ENCODE results near the gene FABP7. TPM values are rescaled to one million over a fixed set of nuclear protein-coding genes. Genes with fewer than 3 reads are reported as not detected.

Gene FABP7
- total RNA-seq, 1 experiment from 2014 or later: not detected

- no peak overlapping the region for H3K4me3 ChIP-seq (ENCODE audit: low read length)
- POLR2A ChIA-PET (ENCODE audit: unreplicated experiment): no interaction called here
- H2AFZ ChIP-seq (ENCODE audit: low read length): no peak overlapping the region
- CTCF ChIA-PET: no interaction called here
- H3K9ac ChIP-seq (ENCODE audit: low read length): no peak overlapping the region
- no peaks in the 10 kb centered on the region for H3K36me3 ChIP-seq (ENCODE audit: low read depth, low read length)
- no peak overlapping the region for H3K27ac ChIP-seq (ENCODE audit: low read length)
- no peaks in the 10 kb centered on the region for H3K27me3 ChIP-seq (ENCODE audit: low read length)
- H3K4me2 ChIP-seq (ENCODE audit: low read length): no peak overlapping the region
- no peak for ATAC-seq
- intact Hi-C loops (cut with micrococcal nuclease): no loop called here
- BruUV-seq (replicated peaks): no TSS peak
- H3K4me1 ChIP-seq (ENCODE audit: insufficient read depth, low read length): no peaks in the 10 kb centered on the region
- no peak for DNase-seq
- TF ChIP-seq EZH2phosphoT487 (IDR thresholded peaks at IDR 0.05; ENCODE audit: borderline replicate concordance, low read length): no peak
- TF ChIP-seq, protein P1, sequence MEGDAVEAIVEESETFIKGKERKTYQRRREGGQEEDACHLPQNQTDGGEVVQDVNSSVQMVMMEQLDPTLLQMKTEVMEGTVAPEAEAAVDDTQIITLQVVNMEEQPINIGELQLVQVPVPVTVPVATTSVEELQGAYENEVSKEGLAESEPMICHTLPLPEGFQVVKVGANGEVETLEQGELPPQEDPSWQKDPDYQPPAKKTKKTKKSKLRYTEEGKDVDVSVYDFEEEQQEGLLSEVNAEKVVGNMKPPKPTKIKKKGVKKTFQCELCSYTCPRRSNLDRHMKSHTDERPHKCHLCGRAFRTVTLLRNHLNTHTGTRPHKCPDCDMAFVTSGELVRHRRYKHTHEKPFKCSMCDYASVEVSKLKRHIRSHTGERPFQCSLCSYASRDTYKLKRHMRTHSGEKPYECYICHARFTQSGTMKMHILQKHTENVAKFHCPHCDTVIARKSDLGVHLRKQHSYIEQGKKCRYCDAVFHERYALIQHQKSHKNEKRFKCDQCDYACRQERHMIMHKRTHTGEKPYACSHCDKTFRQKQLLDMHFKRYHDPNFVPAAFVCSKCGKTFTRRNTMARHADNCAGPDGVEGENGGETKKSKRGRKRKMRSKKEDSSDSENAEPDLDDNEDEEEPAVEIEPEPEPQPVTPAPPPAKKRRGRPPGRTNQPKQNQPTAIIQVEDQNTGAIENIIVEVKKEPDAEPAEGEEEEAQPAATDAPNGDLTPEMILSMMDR (conservative IDR thresholded peaks at IDR 0.05; ENCODE audit: low read depth, low read length): no peak
- no peak for TF ChIP-seq EZH2 (IDR thresholded peaks at IDR 0.05; ENCODE audit: low read length, unreplicated experiment)
- no peaks in the 10 kb centered on the region for H3K79me2 ChIP-seq (ENCODE audit: low read length)
- H3K9me3 ChIP-seq (ENCODE audit: low read length): no peaks in the 10 kb centered on the region
- H3K9me2 ChIP-seq (replicated peaks; ENCODE audit: low read length): no peaks in the 10 kb centered on the region
- no peaks in the 10 kb centered on the region for H3F3A ChIP-seq (ENCODE audit: low read length, unreplicated experiment)
- no peaks in the 10 kb centered on the region for H4K20me1 ChIP-seq (ENCODE audit: low read length)
Observed at GRCh38 chr6:122810189-122810588, 30.7 kb downstream of the FABP7 start.

- ChIA-PET POLR2A (ENCODE audit: unreplicated experiment) (no interaction called here), CTCF (no interaction called here)
- intact Hi-C loops (cut with micrococcal nuclease): no loop called here
- no peak for ATAC-seq
- Histone ChIP-seq H3K9me2 (replicated peaks; ENCODE audit: low read length) (no peaks in the 10 kb centered on the region), H3K27me3 (ENCODE audit: low read length) (no peaks in the 10 kb centered on the region), H3K4me2 (ENCODE audit: low read length) (no peak overlapping the region), H3K9me3 (ENCODE audit: low read length) (no peaks in the 10 kb centered on the region), H4K20me1 (ENCODE audit: low read length) (no peaks in the 10 kb centered on the region), H3K9ac (ENCODE audit: low read length) (no peak overlapping the region), H3K27ac (ENCODE audit: low read length) (no peak overlapping the region), H3K36me3 (ENCODE audit: low read depth, low read length) (no peaks in the 10 kb centered on the region), H3F3A (ENCODE audit: low read length, unreplicated experiment) (no peaks in the 10 kb centered on the region), H3K79me2 (ENCODE audit: low read length) (no peaks in the 10 kb centered on the region), H2AFZ (ENCODE audit: low read length) (no peak overlapping the region), H3K4me1 (ENCODE audit: insufficient read depth, low read length) (no peaks in the 10 kb centered on the region), H3K4me3 (ENCODE audit: low read length) (no peak overlapping the region)
- BruUV-seq (replicated peaks): no TSS peak
- TF ChIP-seq EZH2phosphoT487 (IDR thresholded peaks at IDR 0.05; ENCODE audit: borderline replicate concordance, low read length) (no peak), EZH2 (IDR thresholded peaks at IDR 0.05; ENCODE audit: low read length, unreplicated experiment) (no peak)
- TF ChIP-seq, protein P1 (conservative IDR thresholded peaks at IDR 0.05; ENCODE audit: low read depth, low read length): no peak
- DNase-seq: no peak
Observed at GRCh38 chr6:122817358-122817757, 37.8 kb downstream of the FABP7 start.

DNA sequence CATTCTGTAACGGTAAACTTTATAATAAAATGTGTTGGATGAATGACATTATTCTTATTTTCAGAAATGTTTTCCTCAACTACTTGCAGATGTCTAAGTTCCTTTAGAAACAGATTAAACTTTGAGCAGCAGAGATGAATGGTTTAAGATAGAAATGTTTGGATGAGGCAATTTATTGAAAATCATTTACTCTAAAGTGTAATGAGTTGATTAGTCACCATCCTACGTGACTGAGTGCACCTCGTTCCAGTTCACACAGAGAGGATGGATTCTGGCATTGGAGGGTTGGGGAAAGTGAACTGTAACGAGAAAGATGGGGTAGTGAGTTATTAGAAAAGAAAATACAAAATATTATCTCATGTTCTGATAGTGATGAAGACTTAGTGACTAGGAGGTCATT, 38.2 kb downstream of the FABP7 start:
- POLR2A ChIA-PET (ENCODE audit: unreplicated experiment): no interaction called here
- ATAC-seq: no peak
- no peaks in the 10 kb centered on the region for H3K4me1 ChIP-seq (ENCODE audit: insufficient read depth, low read length)

More for the DNA sequence above, 38.2 kb downstream of the FABP7 start:
- H3K9me3 ChIP-seq (ENCODE audit: low read length): no peaks in the 10 kb centered on the region
- no peaks in the 10 kb centered on the region for H3K79me2 ChIP-seq (ENCODE audit: low read length)
- H3K36me3 ChIP-seq (ENCODE audit: low read depth, low read length): no peaks in the 10 kb centered on the region
- CTCF ChIA-PET: no interaction called here
- H3F3A ChIP-seq (ENCODE audit: low read length, unreplicated experiment): no peaks in the 10 kb centered on the region
- TF ChIP-seq, protein P1 (conservative IDR thresholded peaks at IDR 0.05; ENCODE audit: low read depth, low read length): no peak
- TF ChIP-seq EZH2phosphoT487 (IDR thresholded peaks at IDR 0.05; ENCODE audit: borderline replicate concordance, low read length): no peak
- no TSS peak for BruUV-seq (replicated peaks)
- no peak for DNase-seq
- H3K4me3 ChIP-seq (ENCODE audit: low read length): no peak overlapping the region
- no peak overlapping the region for H3K9ac ChIP-seq (ENCODE audit: low read length)
- no peak overlapping the region for H3K4me2 ChIP-seq (ENCODE audit: low read length)
- H3K9me2 ChIP-seq (replicated peaks; ENCODE audit: low read length): no peaks in the 10 kb centered on the region
- H2AFZ ChIP-seq (ENCODE audit: low read length): no peak overlapping the region
- no peaks in the 10 kb centered on the region for H3K27me3 ChIP-seq (ENCODE audit: low read length)
- intact Hi-C loops (cut with micrococcal nuclease): no loop called here
- H4K20me1 ChIP-seq (ENCODE audit: low read length): no peaks in the 10 kb centered on the region
- no peak overlapping the region for H3K27ac ChIP-seq (ENCODE audit: low read length)
